Esophagus muscularis mucosa (tissue), 4 donors: ENCODE measurements around the gene DPM1. TPM values are rescaled to one million over a fixed set of nuclear protein-coding genes. Genes with fewer than 3 reads are reported as not detected.

ENCODE experiments used
- DNase-seq: peaks from one replicate; pipeline ENCODE4 v3.0.0-alpha.2; 2017; ENCODE audit errors: extremely low spot score
- H3K27ac ChIP-seq, 4 donors: fragments of 200-600 bp; sonication (generic); replicated peaks in 1 of 4; 1 replicate in 3 of 4; 2 replicates in 1 of 4; pipeline ENCODE4 v1.5.1; 2016 to 2019; ENCODE audit warnings: mild to moderate bottlenecking in 1 of 4
- H3K27me3 ChIP-seq, 4 donors: fragments of 200-600 bp; sonication (generic); one replicate each; pipeline versions ENCODE4 v1.5.1 to v1.6.0; 2016 to 2019
- H3K36me3 ChIP-seq, 4 donors: fragments of 200-600 bp; sonication (generic); one replicate each; pipeline ENCODE4 v1.5.1; 2016 to 2019
- H3K4me1 ChIP-seq, 4 donors: fragments of 200-600 bp; sonication (generic); one replicate each; pipeline ENCODE4 v1.5.1; 2016 to 2019
- H3K4me3 ChIP-seq, 4 donors: fragments of 200-600 bp; sonication (generic); 1 replicate in 2 of 4; 2 replicates in 2 of 4; pipeline ENCODE4 v1.5.1; 2016 to 2019; ENCODE audit warnings: mild to moderate bottlenecking in 4 of 4, moderate library complexity in 1 of 4
- H3K9me3 ChIP-seq, 4 donors: fragments of 200-600 bp; sonication (generic); 1 replicate in 3 of 4; 2 replicates in 1 of 4; pipeline ENCODE4 v1.5.1; 2016 to 2019
- CTCF ChIP-seq, 3 experiments: fragments of 200-600 bp in 2 of 3; fragments of 450-650 bp in 1 of 3; sonication (generic) in 2 of 3; IDR thresholded peaks; one replicate each; pipeline ENCODE4 v1.5.1; 2017 to 2019; ENCODE audit warnings: antibody characterized with exemption in 3 of 3, mild to moderate bottlenecking in 2 of 3, moderate library complexity in 1 of 3
- EP300 ChIP-seq: sonication (generic); formaldehyde crosslinking; IDR thresholded peaks from one replicate; pipeline ENCODE4 v1.6.1; 2017; ENCODE audit warnings: antibody characterized with exemption
- POLR2A ChIP-seq: fragments of 450-650 bp; IDR thresholded peaks from one replicate; pipeline ENCODE4 v1.6.1; 2017; ENCODE audit warnings: antibody characterized with exemption, moderate library complexity, mild to moderate bottlenecking, low read depth
- POLR2AphosphoS5 ChIP-seq, 2 donors: sonication (generic); formaldehyde crosslinking; IDR thresholded peaks; one replicate each; pipeline ENCODE4 v1.6.1; 2017; ENCODE audit warnings: antibody characterized with exemption in 2 of 2
- WGBS: methylation state at CpG from one replicate; pipeline ENCODE4 v1.1.5; 2018; 5-methylcytosine and 5-hydroxymethylcytosine counted together
- intact Hi-C: fragments of 100-400 bp; cut with DNase I; formaldehyde crosslinking; loops from one replicate; pipeline ENCODE4 v1.15.1; 2023
- total RNA-seq, 4 donors: library from RNA; depleted of rRNA; stranded (reverse); fragments of >200 nt; gene quantifications; one replicate each; pipeline versions ENCODE4 v1.1.0 to v1.2.1, GENCODE V29; 2016

DPM1 gene
- total RNA-seq, result 10 to 100 TPM; 33.6 to 56.3 (median 41.7) TPM

- Histone ChIP-seq H3K27ac (peak within 1 kb of the TSS; percentile 91 to 96 (median 92)), H3K9me3 (no peaks in the 10 kb centered on the region), H3K4me3 (peak within 1 kb of the TSS; percentile 85 to 100 (median 92)), H3K27me3 (no peaks in the 10 kb centered on the region), H3K4me1 (peaks cover 39 to 61% (median 54%) of the 10 kb centered on the region in 4 donors), H3K36me3 (peaks cover 0 to 32% (median 19%) of the 10 kb centered on the region in 4 donors)
- DNase-seq, result peak; percentile 96
- peak; percentile 95 to 99 for TF ChIP-seq POLR2AphosphoS5 (IDR thresholded peaks at IDR 0.05)
- peak in 1 of 3 experiments; percentile 5 for TF ChIP-seq CTCF (IDR thresholded peaks at IDR 0.05)
- no peak for TF ChIP-seq EP300
- peak; percentile 82 for TF ChIP-seq POLR2A
- intact Hi-C loops, result no loop called here
- under 1% methylated on average over 41 of the region's 52 CpGs for WGBS
Measured at GRCh38 chr20:50957798-50958614, at the start of gene DPM1. DPM1 (minus strand) TSS chr20:50958532; CDS start chr20:50958523, 9 bp downstream.

- TF ChIP-seq POLR2A (no peak), CTCF (IDR thresholded peaks at IDR 0.05) (no peak), EP300 (no peak), POLR2AphosphoS5 (IDR thresholded peaks at IDR 0.05) (no peak)
Measured at GRCh38 chr20:51005214-51005613, 46.9 kb upstream of the DPM1 start.

GRCh38 chr20:51004781-51005180 lies 46.4 kb upstream of the DPM1 start:
- Histone ChIP-seq H3K9me3 (no peaks in the 10 kb centered on the region), H3K27ac (no peak overlapping the region), H3K4me1 (no peaks in the 10 kb centered on the region), H3K27me3 (peaks cover 0 to 36% (median 0%) of the 10 kb centered on the region in 4 donors), H3K36me3 (no peaks in the 10 kb centered on the region), H3K4me3 (no peak overlapping the region)
- 85% methylated on average over 6 of the region's 9 CpGs for WGBS
- intact Hi-C loops, result no loop called here
- TF ChIP-seq POLR2AphosphoS5 (IDR thresholded peaks at IDR 0.05) (no peak), EP300 (no peak), CTCF (IDR thresholded peaks at IDR 0.05) (no peak), POLR2A (no peak)
- DNase-seq, result no peak

More at GRCh38 chr20:51005214-51005613, 46.9 kb upstream of the DPM1 start:
- Histone ChIP-seq H3K9me3 (no peaks in the 10 kb centered on the region), H3K27ac (no peak overlapping the region), H3K4me1 (no peaks in the 10 kb centered on the region), H3K4me3 (no peak overlapping the region), H3K27me3 (peaks cover 0 to 36% (median 0%) of the 10 kb centered on the region in 4 donors), H3K36me3 (no peaks in the 10 kb centered on the region)
- intact Hi-C loops, result no loop called here
- no peak for DNase-seq
- 87% methylated on average over 4 of the region's 7 CpGs for WGBS

GRCh38 chr20:51004305-51004727 lies 46.0 kb upstream of the DPM1 start:
- TF ChIP-seq POLR2A (no peak), EP300 (no peak), POLR2AphosphoS5 (IDR thresholded peaks at IDR 0.05) (no peak), CTCF (IDR thresholded peaks at IDR 0.05) (no peak)
- WGBS, result 91% methylated on average over 19 of the region's 44 CpGs

More at GRCh38 chr20:51004305-51004727, 46.0 kb upstream of the DPM1 start:
- Histone ChIP-seq H3K27me3 (peaks cover 0 to 35% (median 0%) of the 10 kb centered on the region in 4 donors), H3K4me3 (no peak overlapping the region), H3K4me1 (no peaks in the 10 kb centered on the region), H3K9me3 (no peaks in the 10 kb centered on the region), H3K36me3 (no peaks in the 10 kb centered on the region), H3K27ac (no peak overlapping the region)
- intact Hi-C loops, result no loop called here
- DNase-seq, result no peak
